Measurements from ENCODE around the gene ABCC11.

DNA sequence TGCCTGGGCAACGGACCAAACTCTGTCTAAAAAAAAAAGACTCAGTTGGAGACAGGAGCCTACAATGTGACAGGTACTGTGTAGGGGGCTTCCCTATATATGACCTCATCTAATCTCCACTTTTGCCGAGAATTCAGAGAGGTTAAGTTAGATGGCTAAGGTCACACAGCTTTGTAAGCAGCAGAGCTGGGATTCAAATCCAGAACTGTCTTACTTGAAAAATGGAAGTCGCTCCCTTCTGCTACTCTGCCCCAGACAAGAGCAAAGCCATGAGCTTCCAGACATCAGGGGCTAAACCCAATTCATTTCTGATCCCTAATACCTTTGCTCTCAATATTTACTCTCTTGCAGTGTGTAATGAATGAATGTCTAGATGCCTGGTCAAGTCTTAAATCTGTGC lies 50.0 kb downstream of the ABCC11 start:
- no peak for TF ChIP-seq CTCF (conservative IDR thresholded peaks at IDR 0.05)
- TF ChIP-seq ZFX (IDR thresholded peaks at IDR 0.05) = no peak
